Measurements from ENCODE around the gene CD160. TPM values are rescaled to one million over a fixed set of nuclear protein-coding genes. Genes with fewer than 3 reads are reported as not detected.
"Not testable (repeated sequence)": the region's sequence is repeated elsewhere in the genome, so short reads cannot be mapped to it uniquely, and the experiment has no call there.

Gene CD160
- total RNA-seq, 2 donors from 2014 or later: 0.31 to 0.33 TPM

GRCh38 chr1:145701306-145701862 is 17.9 kb upstream of the CD160 start:
- H3K4me1 Mint-ChIP-seq (ENCODE audit: low read depth in 2 of 2): peaks cover 4 to 6% of the 10 kb centered on the region in 2 donors
- ATAC-seq: no peak
- no peak overlapping the region for H3K27ac Mint-ChIP-seq
- H3K36me3 Mint-ChIP-seq: no peaks in the 10 kb centered on the region
- no peaks in the 10 kb centered on the region for H3K27me3 Mint-ChIP-seq
- no peak overlapping the region for H3K4me3 Mint-ChIP-seq
- no peak for DNase-seq (ENCODE audit: low spot score)
- no peaks in the 10 kb centered on the region for H3K9me3 Mint-ChIP-seq

- no peak for DNase-seq (ENCODE audit: low spot score)
- H3K36me3 Mint-ChIP-seq: no peaks in the 10 kb centered on the region
- no peaks in the 10 kb centered on the region for H3K9me3 Mint-ChIP-seq
- H3K4me3 Mint-ChIP-seq: no peak overlapping the region
- no peak overlapping the region for H3K27ac Mint-ChIP-seq
- H3K4me1 Mint-ChIP-seq (ENCODE audit: low read depth in 2 of 2): peaks cover 0 to 3% of the 10 kb centered on the region in 2 donors
- H3K27me3 Mint-ChIP-seq: no peaks in the 10 kb centered on the region
- no peak for ATAC-seq
These were observed 17.2 kb upstream of the CD160 start for GRCh38 chr1:145702052-145702451.

- Mint-ChIP-seq H3K27me3 (peaks cover 0 to under 1% of the 10 kb centered on the region in 2 donors), H3K4me3 (no peak overlapping the region), H3K36me3 (no peaks in the 10 kb centered on the region), H3K4me1 (ENCODE audit: low read depth in 2 of 2) (peaks cover 3 to 4% of the 10 kb centered on the region in 2 donors), H3K9me3 (no peaks in the 10 kb centered on the region), H3K27ac (no peak overlapping the region)
- no peak for DNase-seq (ENCODE audit: low spot score)
- no peak for ATAC-seq
These were observed 16.5 kb upstream of the CD160 start for GRCh38 chr1:145702826-145703225.

GRCh38 chr1:145705622-145706021 is 13.7 kb upstream of the CD160 start:
- H3K9me3 Mint-ChIP-seq: no peaks in the 10 kb centered on the region
- H3K4me1 Mint-ChIP-seq (ENCODE audit: low read depth in 2 of 2): peaks cover 12 to 14% of the 10 kb centered on the region in 2 donors
- no peak overlapping the region for H3K27ac Mint-ChIP-seq
- peaks cover 0 to 4% of the 10 kb centered on the region in 2 donors for H3K27me3 Mint-ChIP-seq
- no peak overlapping the region for H3K4me3 Mint-ChIP-seq
- peaks cover 4% of the 10 kb centered on the region for H3K36me3 Mint-ChIP-seq
- DNase-seq (ENCODE audit: low spot score) (no peak), ATAC-seq (no peak)

- H3K27me3 Mint-ChIP-seq: peaks cover 0 to 4% of the 10 kb centered on the region in 2 donors
- no peak overlapping the region for H3K4me3 Mint-ChIP-seq
- H3K4me1 Mint-ChIP-seq (ENCODE audit: low read depth in 2 of 2): peaks cover 12 to 14% of the 10 kb centered on the region in 2 donors
- no peak for ATAC-seq
- no peak for DNase-seq (ENCODE audit: low spot score)
- H3K27ac Mint-ChIP-seq: no peak overlapping the region
- peaks cover 4% of the 10 kb centered on the region for H3K36me3 Mint-ChIP-seq
- H3K9me3 Mint-ChIP-seq: no peaks in the 10 kb centered on the region
These were observed 13.1 kb upstream of the CD160 start for GRCh38 chr1:145706086-145706664.

- H3K36me3 Mint-ChIP-seq: peaks cover 4% of the 10 kb centered on the region
- DNase-seq (ENCODE audit: low spot score) (no peak), ATAC-seq (no peak)
- H3K27ac Mint-ChIP-seq: no peak within 1 kb of the TSS
- peaks cover 0 to 4% of the 10 kb centered on the region in 2 donors for H3K27me3 Mint-ChIP-seq
- H3K9me3 Mint-ChIP-seq: no peaks in the 10 kb centered on the region
- no peak within 1 kb of the TSS for H3K4me3 Mint-ChIP-seq
- peaks cover 12 to 14% of the 10 kb centered on the region in 2 donors for H3K4me1 Mint-ChIP-seq (ENCODE audit: low read depth in 2 of 2)
These were observed 12.0 kb upstream of the CD160 start, which contains the start of gene PDZK1 for GRCh38 chr1:145707183-145707867. Gene PDZK1 (minus strand): TSS chr1:145707368. CDS start chr1:145688021, 19,347 bp downstream.

GRCh38 chr1:145708063-145708462 is 11.2 kb upstream of the CD160 start:
- H3K4me3 Mint-ChIP-seq: no peak overlapping the region
- H3K36me3 Mint-ChIP-seq: peaks cover 4% of the 10 kb centered on the region
- H3K27ac Mint-ChIP-seq: no peak overlapping the region
- ATAC-seq (peak; percentile 36 to 45), DNase-seq (ENCODE audit: low spot score) (no peak)
- no peaks in the 10 kb centered on the region for H3K9me3 Mint-ChIP-seq
- peaks cover 12 to 14% of the 10 kb centered on the region in 2 donors for H3K4me1 Mint-ChIP-seq (ENCODE audit: low read depth in 2 of 2)
- H3K27me3 Mint-ChIP-seq: peaks cover 0 to 4% of the 10 kb centered on the region in 2 donors

- H3K36me3 Mint-ChIP-seq: peaks cover 4% of the 10 kb centered on the region
- no peak overlapping the region for H3K4me3 Mint-ChIP-seq
- no peak overlapping the region for H3K27ac Mint-ChIP-seq
- ATAC-seq (no peak), DNase-seq (ENCODE audit: low spot score) (no peak)
- H3K4me1 Mint-ChIP-seq (ENCODE audit: low read depth in 2 of 2): peaks cover 19% of the 10 kb centered on the region in 2 donors
- H3K9me3 Mint-ChIP-seq: no peaks in the 10 kb centered on the region
- peaks cover 0 to 4% of the 10 kb centered on the region in 2 donors for H3K27me3 Mint-ChIP-seq
These were observed 8.8 kb upstream of the CD160 start for GRCh38 chr1:145710291-145711027.

GRCh38 chr1:145711213-145711651 is 8.1 kb upstream of the CD160 start:
- Mint-ChIP-seq H3K4me3 (no peak overlapping the region), H3K36me3 (peaks cover 4% of the 10 kb centered on the region), H3K27ac (no peak overlapping the region), H3K27me3 (peaks cover 0 to 4% of the 10 kb centered on the region in 2 donors), H3K4me1 (ENCODE audit: low read depth in 2 of 2) (peaks cover 22 to 26% of the 10 kb centered on the region in 2 donors), H3K9me3 (no peaks in the 10 kb centered on the region)
- DNase-seq (ENCODE audit: low spot score): no peak
- no peak for ATAC-seq

- H3K4me3 Mint-ChIP-seq: no peak overlapping the region
- H3K36me3 Mint-ChIP-seq: peaks cover 4% of the 10 kb centered on the region
- H3K27me3 Mint-ChIP-seq: peaks cover 0 to 2% of the 10 kb centered on the region in 2 donors
- DNase-seq (ENCODE audit: low spot score) (no peak), ATAC-seq (no peak)
- no peaks in the 10 kb centered on the region for H3K9me3 Mint-ChIP-seq
- H3K4me1 Mint-ChIP-seq (ENCODE audit: low read depth in 2 of 2): peaks cover 33 to 43% of the 10 kb centered on the region in 2 donors
- no peak overlapping the region for H3K27ac Mint-ChIP-seq
These were observed 4.7 kb upstream of the CD160 start for GRCh38 chr1:145714524-145715111.

- Mint-ChIP-seq H3K27me3 (peaks cover 0 to 2% of the 10 kb centered on the region in 2 donors), H3K4me1 (ENCODE audit: low read depth in 2 of 2) (peaks cover 46 to 58% of the 10 kb centered on the region in 2 donors)
These were observed 2.5 kb upstream of the CD160 start for GRCh38 chr1:145716641-145717345.

GRCh38 chr1:145717833-145718232 is 1.5 kb upstream of the CD160 start:
- Mint-ChIP-seq H3K27ac (no peak overlapping the region), H3K27me3 (peaks cover 0 to 2% of the 10 kb centered on the region in 2 donors), H3K36me3 (no peaks in the 10 kb centered on the region), H3K4me3 (peak overlapping the region; percentile 40), H3K9me3 (no peaks in the 10 kb centered on the region), H3K4me1 (ENCODE audit: low read depth in 2 of 2) (peaks cover 53 to 63% of the 10 kb centered on the region in 2 donors)
- ATAC-seq: no peak
- DNase-seq (ENCODE audit: low spot score): no peak

More at GRCh38 chr1:145716641-145717345, 2.5 kb upstream of the CD160 start:
- ATAC-seq (peak in 1 of 2 donors; percentile 55), DNase-seq (ENCODE audit: low spot score) (no peak)
- H3K9me3 Mint-ChIP-seq: no peaks in the 10 kb centered on the region
- H3K27ac Mint-ChIP-seq: no peak overlapping the region
- peak overlapping the region; percentile 35 for H3K4me3 Mint-ChIP-seq
- H3K36me3 Mint-ChIP-seq: no peaks in the 10 kb centered on the region

- peaks cover 55 to 63% of the 10 kb centered on the region in 2 donors for H3K4me1 Mint-ChIP-seq (ENCODE audit: low read depth in 2 of 2)
- not testable (repeated sequence) for H3K36me3 Mint-ChIP-seq; DNase-seq (ENCODE audit: low spot score); H3K27ac Mint-ChIP-seq; H3K4me3 Mint-ChIP-seq; H3K27me3 Mint-ChIP-seq; H3K9me3 Mint-ChIP-seq; ATAC-seq
These were observed 834 bp upstream of the CD160 start for GRCh38 chr1:145718465-145718864.
